ENCODE measurements around the gene SPARCL1. TPM values are rescaled to one million over a fixed set of nuclear protein-coding genes. Genes with fewer than 3 reads are reported as not detected.
"Not testable (repeated sequence)": the region's sequence is repeated elsewhere in the genome, so short reads cannot be mapped to it uniquely, and the experiment has no call there.

The SPARCL1 gene
- total and polyA plus RNA-seq, 2 donors (not counting 1 experiment from before 2014, with no cell fraction given): 0.64 to 4.1 TPM

DNA sequence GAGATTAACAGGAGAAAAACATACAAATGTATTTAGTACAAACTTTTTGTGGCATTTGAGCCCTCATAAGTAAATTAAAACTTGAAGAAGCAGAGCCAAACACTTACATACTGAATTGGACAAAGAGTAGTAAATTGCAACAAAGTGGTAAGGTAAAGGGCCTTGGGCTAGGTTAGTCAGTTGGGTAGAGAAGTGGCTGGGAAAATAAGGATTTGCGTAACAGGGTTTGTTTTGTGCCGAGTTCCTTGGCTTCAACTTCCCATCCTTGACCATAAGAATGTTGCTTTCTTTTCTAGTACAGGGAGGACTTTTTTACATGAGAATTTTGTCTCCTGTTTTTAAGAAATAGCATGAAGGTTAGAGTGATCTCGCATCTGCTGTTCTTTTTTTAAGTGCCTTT lies 45.8 kb upstream of the SPARCL1 start:
- no peaks in the 10 kb centered on the region for H4K20me1 ChIP-seq (ENCODE audit: control insufficient read depth, extremely low read depth, insufficient read depth, low read length)
- no peak overlapping the region for H2AFZ ChIP-seq (ENCODE audit: low read length)
- H3K4me3 ChIP-seq (replicated peaks in 1 of 4; ENCODE audit: control extremely low read depth in 1 of 4, insufficient read depth in 1 of 4, low read depth in 3 of 4, low read length in 4 of 4): no peak overlapping the region
- H3K9ac ChIP-seq (ENCODE audit: insufficient read depth, low read length): no peak overlapping the region
- no peaks in the 10 kb centered on the region for H3K79me2 ChIP-seq (ENCODE audit: control insufficient read depth, insufficient read depth, low read length)
- H3K36me3 ChIP-seq (ENCODE audit: control insufficient read depth, insufficient read depth, low read length): no peaks in the 10 kb centered on the region
- no peak overlapping the region for H3K4me2 ChIP-seq (ENCODE audit: extremely low read depth, insufficient read depth, low read length)
- H3K27me3 ChIP-seq (ENCODE audit: control insufficient read depth, insufficient read depth, low read length): no peaks in the 10 kb centered on the region
- no peaks in the 10 kb centered on the region for H3K9me3 ChIP-seq (ENCODE audit: control insufficient read depth, insufficient read depth, low read depth, low read length)
- DNase-seq (ENCODE audit: low read depth in 2 of 2): no peak
- TF ChIP-seq, protein P1, sequence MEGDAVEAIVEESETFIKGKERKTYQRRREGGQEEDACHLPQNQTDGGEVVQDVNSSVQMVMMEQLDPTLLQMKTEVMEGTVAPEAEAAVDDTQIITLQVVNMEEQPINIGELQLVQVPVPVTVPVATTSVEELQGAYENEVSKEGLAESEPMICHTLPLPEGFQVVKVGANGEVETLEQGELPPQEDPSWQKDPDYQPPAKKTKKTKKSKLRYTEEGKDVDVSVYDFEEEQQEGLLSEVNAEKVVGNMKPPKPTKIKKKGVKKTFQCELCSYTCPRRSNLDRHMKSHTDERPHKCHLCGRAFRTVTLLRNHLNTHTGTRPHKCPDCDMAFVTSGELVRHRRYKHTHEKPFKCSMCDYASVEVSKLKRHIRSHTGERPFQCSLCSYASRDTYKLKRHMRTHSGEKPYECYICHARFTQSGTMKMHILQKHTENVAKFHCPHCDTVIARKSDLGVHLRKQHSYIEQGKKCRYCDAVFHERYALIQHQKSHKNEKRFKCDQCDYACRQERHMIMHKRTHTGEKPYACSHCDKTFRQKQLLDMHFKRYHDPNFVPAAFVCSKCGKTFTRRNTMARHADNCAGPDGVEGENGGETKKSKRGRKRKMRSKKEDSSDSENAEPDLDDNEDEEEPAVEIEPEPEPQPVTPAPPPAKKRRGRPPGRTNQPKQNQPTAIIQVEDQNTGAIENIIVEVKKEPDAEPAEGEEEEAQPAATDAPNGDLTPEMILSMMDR (conservative IDR thresholded peaks at IDR 0.05 in 1 of 2, IDR thresholded peaks at IDR 0.05 in 1 of 2; ENCODE audit: low read depth in 1 of 2, low read length in 2 of 2): no peak
- TF ChIP-seq EZH2 (IDR thresholded peaks at IDR 0.05; ENCODE audit: low read length, missing control alignments): no peak
- H3K27ac ChIP-seq (ENCODE audit: insufficient read depth, low read length): no peak overlapping the region
- no peaks in the 10 kb centered on the region for H3K4me1 ChIP-seq (ENCODE audit: control insufficient read depth, extremely low read depth, insufficient read depth, low read length)

DNA sequence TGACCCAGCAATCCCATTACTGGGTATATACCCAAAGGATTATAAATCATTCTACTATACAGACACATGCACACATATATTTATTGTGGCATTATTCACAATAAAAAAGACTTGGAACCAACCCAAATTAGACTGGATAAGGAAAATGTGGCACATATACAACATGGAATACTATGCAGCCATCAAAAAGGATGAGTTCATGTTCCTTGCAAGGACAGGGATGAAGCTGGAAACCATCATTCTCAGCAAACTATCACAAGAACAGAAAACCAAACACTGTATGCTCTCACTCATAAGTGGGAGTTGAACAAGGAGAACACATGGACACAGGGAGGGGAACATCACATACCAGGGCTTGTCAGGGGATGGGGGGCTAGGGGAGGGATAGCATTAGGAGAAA lies 45.2 kb upstream of the SPARCL1 start:
- not testable (repeated sequence) for H3K4me2 ChIP-seq (ENCODE audit: extremely low read depth, insufficient read depth, low read length); H2AFZ ChIP-seq (ENCODE audit: low read length); H3K36me3 ChIP-seq (ENCODE audit: control insufficient read depth, insufficient read depth, low read length); H3K27me3 ChIP-seq (ENCODE audit: control insufficient read depth, insufficient read depth, low read length); H3K9ac ChIP-seq (ENCODE audit: insufficient read depth, low read length); H3K9me3 ChIP-seq (ENCODE audit: control insufficient read depth, insufficient read depth, low read depth, low read length); DNase-seq (ENCODE audit: low read depth in 2 of 2); H3K27ac ChIP-seq (ENCODE audit: insufficient read depth, low read length); H3K79me2 ChIP-seq (ENCODE audit: control insufficient read depth, insufficient read depth, low read length); H4K20me1 ChIP-seq (ENCODE audit: control insufficient read depth, extremely low read depth, insufficient read depth, low read length); H3K4me3 ChIP-seq (replicated peaks in 1 of 4; ENCODE audit: control extremely low read depth in 1 of 4, insufficient read depth in 1 of 4, low read depth in 3 of 4, low read length in 4 of 4); H3K4me1 ChIP-seq (ENCODE audit: control insufficient read depth, extremely low read depth, insufficient read depth, low read length)

DNA sequence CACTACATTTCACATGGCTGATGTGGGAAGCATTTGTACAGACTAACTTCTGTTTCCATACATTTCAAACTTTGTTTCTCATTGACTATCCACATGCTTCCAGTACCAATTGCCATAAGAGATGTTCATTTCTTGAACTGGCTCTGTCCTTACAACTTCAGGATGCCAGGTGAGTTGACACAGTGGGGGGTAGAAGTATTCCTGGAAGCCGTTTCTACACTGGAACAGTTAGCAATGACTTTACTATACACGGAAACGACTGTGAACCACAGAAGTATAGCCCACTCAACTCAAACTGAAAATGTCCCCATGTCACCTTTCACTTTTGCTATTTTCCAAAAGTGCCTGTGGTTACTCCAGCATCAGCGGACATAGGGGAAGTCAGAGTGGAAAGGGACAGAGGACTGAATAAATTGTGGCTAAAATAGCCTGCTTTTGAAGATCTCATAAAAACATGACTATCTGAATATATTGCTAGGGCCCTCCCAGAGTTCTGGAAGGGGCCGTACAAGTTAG lies 41.2 kb upstream of the SPARCL1 start:
- Histone ChIP-seq H3K9me3 (ENCODE audit: control insufficient read depth, insufficient read depth, low read depth, low read length) (no peaks in the 10 kb centered on the region), H4K20me1 (ENCODE audit: control insufficient read depth, extremely low read depth, insufficient read depth, low read length) (no peaks in the 10 kb centered on the region), H3K36me3 (ENCODE audit: control insufficient read depth, insufficient read depth, low read length) (no peaks in the 10 kb centered on the region), H3K79me2 (ENCODE audit: control insufficient read depth, insufficient read depth, low read length) (no peaks in the 10 kb centered on the region), H3K4me1 (ENCODE audit: control insufficient read depth, extremely low read depth, insufficient read depth, low read length) (no peaks in the 10 kb centered on the region), H3K27ac (ENCODE audit: insufficient read depth, low read length) (no peak overlapping the region), H3K4me2 (ENCODE audit: extremely low read depth, insufficient read depth, low read length) (no peak overlapping the region), H3K27me3 (ENCODE audit: control insufficient read depth, insufficient read depth, low read length) (no peaks in the 10 kb centered on the region), H3K9ac (ENCODE audit: insufficient read depth, low read length) (no peak overlapping the region), H3K4me3 (replicated peaks in 1 of 4; ENCODE audit: control extremely low read depth in 1 of 4, insufficient read depth in 1 of 4, low read depth in 3 of 4, low read length in 4 of 4) (no peak overlapping the region), H2AFZ (ENCODE audit: low read length) (no peak overlapping the region)
- TF ChIP-seq EZH2 (IDR thresholded peaks at IDR 0.05; ENCODE audit: low read length, missing control alignments): no peak
- TF ChIP-seq, protein P1 (conservative IDR thresholded peaks at IDR 0.05 in 1 of 2, IDR thresholded peaks at IDR 0.05 in 1 of 2; ENCODE audit: low read depth in 1 of 2, low read length in 2 of 2): no peak
- no peak for DNase-seq (ENCODE audit: low read depth in 2 of 2)
